AG04450 (cell line): Measurements from ENCODE around the gene ST8SIA6. TPM values are rescaled to one million over a fixed set of nuclear protein-coding genes. Genes with fewer than 3 reads are reported as not detected.

Experiments used
- CTCF ChIA-PET: fragments of 300-600, 350-600 bp; formaldehyde crosslinking; extraction: SDS; loops from one replicate; lab custom pipeline; 2022; ENCODE audit warnings: antibody characterized with exemption, inconsistent platforms; lab: Charles Lee
- POLR2A ChIA-PET: fragments of 350-600 bp; formaldehyde crosslinking; extraction: SDS; loops from one replicate; lab custom pipeline; 2021; ENCODE audit warnings: antibody characterized with exemption, inconsistent platforms; lab: Yijun Ruan, JAX
- DNase-seq: peaks from one replicate; pipeline ENCODE4 v3.0.0-alpha.2; 2011; ENCODE audit warnings: low read depth, low spot score
- H3K27ac ChIP-seq: one replicate; pipeline ENCODE4 v1.5.1; 2012; ENCODE audit warnings: low read depth, low read length, control low read depth
- H3K27me3 ChIP-seq: one replicate; pipeline ENCODE4 v1.6.0; 2012; ENCODE audit warnings: low read length; ENCODE audit not compliant: control insufficient read depth, insufficient read depth
- H3K4me3 ChIP-seq: 2 replicates; pipeline ENCODE4 v1.5.1; 2011; ENCODE audit warnings: mild to moderate bottlenecking, low read depth, low read length, control low read depth
- H3K9me3 ChIP-seq: 2 replicates; pipeline ENCODE4 v1.5.1; 2012; ENCODE audit warnings: low read length; ENCODE audit not compliant: control insufficient read depth, insufficient read depth
- CTCF ChIP-seq: IDR thresholded peaks from 2 replicates; pipeline ENCODE4 v1.5.1; 2011; ENCODE audit warnings: low read depth, low read length, control low read depth, inconsistent platforms
- polyA plus RNA-seq: library from polyadenylated mRNA; depleted of rRNA; stranded (reverse); fragments of >200 nt; gene quantifications from 2 replicates; pipeline ENCODE4 v1.2.3, GENCODE V29; 2011

The ST8SIA6 gene
- polyA plus RNA-seq, 1 experiment = not detected

GRCh38 chr10:17452060-17452841, 2.1 kb downstream of the ST8SIA6 start:
- TF ChIP-seq CTCF = no peak
- Histone ChIP-seq H3K27me3 (peaks cover 15% of the 10 kb centered on the region), H3K27ac (no peak overlapping the region), H3K9me3 (peaks cover 16% of the 10 kb centered on the region), H3K4me3 (no peak overlapping the region)
- no peak for DNase-seq
- POLR2A ChIA-PET = no interaction called here
- CTCF ChIA-PET = no interaction called here

DNA sequence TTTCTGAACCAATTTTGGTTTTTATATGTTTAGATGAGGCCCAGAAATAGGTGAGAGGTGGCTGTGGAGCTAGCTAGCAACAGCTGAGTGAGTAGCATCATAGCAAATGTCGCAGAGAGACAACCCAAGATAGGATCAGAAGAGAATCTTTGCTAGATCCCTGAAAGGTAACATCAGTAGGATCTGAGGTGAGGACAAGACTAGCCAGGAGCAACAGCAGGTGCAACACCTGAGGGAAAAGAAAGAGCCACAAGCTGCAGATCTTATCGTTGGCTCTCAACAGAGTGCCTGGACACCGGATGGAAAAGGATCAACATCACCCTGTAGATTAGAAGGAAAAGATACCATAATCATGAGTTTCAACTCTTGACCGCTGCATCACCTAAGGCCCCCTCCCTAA, 4.4 kb downstream of the ST8SIA6 start:
- no peak for DNase-seq
- Histone ChIP-seq H3K4me3 (no peak overlapping the region), H3K27me3 (peaks cover 15% of the 10 kb centered on the region), H3K27ac (no peak overlapping the region), H3K9me3 (peaks cover 11% of the 10 kb centered on the region)
- TF ChIP-seq CTCF = no peak
- ChIA-PET POLR2A (no interaction called here), CTCF (no interaction called here)

- ChIA-PET CTCF (no interaction called here), POLR2A (no interaction called here)
- Histone ChIP-seq H3K27ac (no peak overlapping the region), H3K9me3 (peaks cover 11% of the 10 kb centered on the region; the same call in 1 of the 2 replicates), H3K4me3 (no peak overlapping the region), H3K27me3 (no peaks in the 10 kb centered on the region)
- no peak for TF ChIP-seq CTCF
- DNase-seq = no peak
Observed at GRCh38 chr10:17445400-17445998, 8.9 kb downstream of the ST8SIA6 start.

DNA sequence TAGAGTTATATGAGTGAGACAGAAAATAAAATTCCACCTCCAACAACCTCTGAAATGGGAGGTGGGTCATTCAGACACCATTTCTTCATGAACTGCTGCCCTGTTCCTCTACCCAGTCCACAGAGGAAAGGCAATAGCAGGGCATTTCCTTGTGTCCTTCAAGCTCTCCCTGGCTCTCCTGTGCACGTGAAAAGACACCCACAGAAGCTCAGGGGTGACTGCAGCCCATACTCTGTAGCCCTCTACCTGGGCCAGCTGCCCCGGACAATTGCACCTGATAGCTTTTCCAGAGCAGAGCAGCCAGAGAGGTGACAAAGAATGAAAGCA, 10.0 kb downstream of the ST8SIA6 start:
- CTCF ChIA-PET = interaction anchor here (0.6 kb wide), 1 partner anchor 223 kb away, joined by 5 read pairs; no protein-coding TSS in a partner anchor
- TF ChIP-seq CTCF = no peak
- Histone ChIP-seq H3K27ac (no peak overlapping the region), H3K27me3 (peaks cover 3% of the 10 kb centered on the region), H3K9me3 (peaks cover 11% of the 10 kb centered on the region; the same call in 1 of the 2 replicates), H3K4me3 (no peak overlapping the region)
- POLR2A ChIA-PET = no interaction called here
- no peak for DNase-seq

DNA sequence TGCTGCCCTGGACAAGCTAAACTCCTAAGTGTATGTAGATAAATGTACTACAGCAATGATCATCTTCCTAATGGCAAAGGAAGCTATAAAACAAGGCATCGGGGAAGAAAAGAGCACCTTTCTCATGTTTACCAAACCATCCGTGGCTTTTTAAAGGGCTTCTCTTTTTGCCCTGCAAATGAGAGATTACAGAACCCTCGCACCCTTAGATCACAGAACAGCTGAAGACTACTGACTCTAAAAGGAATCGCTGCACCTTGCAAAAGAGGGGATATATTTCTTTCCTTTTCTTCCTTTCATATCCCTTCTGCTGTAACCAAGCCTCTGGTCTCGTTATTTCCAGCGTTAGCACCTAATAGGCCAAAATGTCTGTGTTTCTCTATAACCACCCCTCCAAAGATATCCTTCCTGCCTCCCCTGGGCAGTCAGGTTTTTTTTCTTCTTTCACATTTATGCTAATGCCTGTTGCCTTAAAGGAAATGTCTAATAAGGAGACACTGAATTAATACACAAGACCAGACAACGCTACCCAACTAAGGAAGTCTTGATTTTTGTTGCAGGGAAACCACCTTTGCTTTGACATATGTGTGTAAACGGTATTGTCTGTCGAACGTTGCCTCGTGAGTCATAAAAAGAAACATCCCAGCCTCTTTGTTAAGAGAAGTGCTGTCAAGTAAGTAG, 10.5 kb downstream of the ST8SIA6 start:
- no peak overlapping the region for H3K27ac ChIP-seq
- POLR2A ChIA-PET = no interaction called here
- peaks cover 3% of the 10 kb centered on the region for H3K27me3 ChIP-seq
- CTCF ChIA-PET = interaction anchor here (1.0 kb wide), 1 partner anchor 35 kb away, joined by 3 read pairs; no protein-coding TSS in a partner anchor
- no peak for TF ChIP-seq CTCF
- H3K9me3 ChIP-seq = peaks cover 11% of the 10 kb centered on the region; the same call in 1 of the 2 replicates
- H3K4me3 ChIP-seq = no peak overlapping the region
- no peak for DNase-seq
